ENCODE results near the gene CDC42BPG.

The CDC42BPG gene

DNA sequence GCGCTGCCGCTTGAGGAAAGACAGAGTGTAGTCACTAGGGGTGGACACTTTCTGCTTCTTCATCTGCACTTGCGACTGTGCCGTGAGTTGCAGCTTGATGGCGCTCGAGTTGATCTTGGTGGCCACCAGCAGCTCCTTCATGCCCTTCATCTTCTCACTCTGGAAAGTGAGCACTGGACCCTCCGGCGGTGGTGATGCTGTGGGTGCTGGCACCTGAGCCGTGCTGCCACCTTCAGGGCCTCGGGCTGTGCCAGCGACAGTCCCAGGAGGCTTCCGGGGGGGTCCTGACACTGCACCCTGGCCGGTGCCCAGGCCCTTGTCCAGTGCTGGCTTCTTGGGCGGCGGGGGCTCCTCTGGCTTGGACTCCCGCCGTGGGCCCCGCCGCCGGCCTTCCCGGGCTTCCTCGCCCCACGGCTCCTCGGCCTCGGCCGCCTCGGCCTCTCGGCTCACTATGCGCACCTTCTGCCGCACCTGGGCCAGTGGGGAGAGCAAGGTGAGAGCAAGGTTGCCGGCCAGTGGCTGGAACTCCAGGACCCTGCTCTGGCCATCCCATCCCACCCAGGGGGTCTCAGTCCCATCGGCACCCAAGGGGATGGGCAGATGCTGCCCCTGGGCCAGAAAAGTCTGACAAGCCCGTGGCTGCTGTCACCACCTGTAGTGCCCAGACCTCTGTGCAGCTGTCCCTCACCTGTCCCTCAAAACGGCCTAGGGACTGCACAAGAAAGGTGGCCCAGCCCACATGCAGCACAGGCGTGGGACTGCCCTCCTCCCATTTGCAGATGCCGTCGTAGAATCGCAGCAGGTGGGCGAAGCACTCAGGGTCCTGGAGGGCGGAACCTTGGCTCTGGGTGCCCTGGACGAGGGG, 39.9 kb downstream of the CDC42BPG start:
- DNase-seq (ENCODE audit: low read depth in 2 of 2): no peak

DNA sequence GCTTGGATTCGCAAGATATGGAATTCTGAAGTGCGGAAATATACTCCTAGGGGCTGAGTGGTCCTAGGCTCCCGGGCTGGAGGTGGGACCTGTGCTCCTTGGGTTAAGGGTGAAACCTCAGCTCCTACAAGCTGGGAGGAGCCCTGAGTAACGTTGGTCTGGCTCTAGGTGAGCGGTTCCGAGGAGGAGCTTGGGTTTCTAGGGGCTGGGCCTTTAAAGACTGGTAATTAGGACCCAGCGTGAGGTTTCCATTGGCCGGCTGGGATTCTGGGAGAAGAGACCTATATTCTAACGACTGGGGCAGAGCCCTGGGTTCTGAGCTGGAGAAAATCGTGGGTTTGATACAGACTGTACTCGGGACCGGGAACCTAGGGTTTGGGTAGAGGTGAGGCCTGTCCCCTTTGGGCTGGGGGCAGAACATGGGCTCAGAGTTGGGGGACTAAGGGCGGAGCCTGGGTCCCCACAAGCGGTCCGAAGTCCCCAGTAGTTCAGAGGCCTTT, 40.6 kb downstream of the CDC42BPG start:
- no peak for DNase-seq (ENCODE audit: low read depth in 2 of 2)

DNA sequence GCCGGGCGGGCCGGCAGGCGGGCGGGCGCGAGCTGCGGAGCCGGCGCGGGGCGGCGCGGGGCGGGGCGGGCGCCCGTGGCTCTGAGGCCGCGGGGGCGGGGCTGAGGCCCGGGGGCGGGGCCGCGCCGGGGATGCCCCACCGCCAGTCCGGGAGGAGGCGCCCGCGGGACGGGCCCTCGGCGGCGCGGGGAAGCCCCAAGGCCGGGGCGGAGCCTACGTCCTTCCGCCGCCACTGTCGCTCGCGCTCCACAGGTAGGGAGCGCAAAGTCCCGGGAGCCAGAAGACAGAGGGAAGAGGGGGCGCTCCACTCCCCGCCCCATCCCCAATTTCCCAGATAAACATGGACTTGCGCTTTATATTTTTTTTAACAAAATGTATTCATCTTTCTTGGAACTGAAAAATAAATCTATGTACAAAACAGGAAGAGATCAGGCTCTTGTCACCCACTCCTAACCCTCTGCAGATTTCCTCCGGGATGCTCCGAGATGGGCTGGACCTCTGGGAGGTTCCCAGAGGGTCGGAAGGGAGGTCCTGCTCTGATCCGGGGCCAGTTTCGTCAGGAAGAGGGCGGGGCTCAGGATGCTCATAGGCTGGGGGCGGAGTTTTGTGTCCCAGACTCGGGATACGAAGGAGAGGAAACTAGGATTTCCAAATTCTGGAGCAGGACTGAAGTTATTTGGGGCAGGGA, 41.2 kb downstream of the CDC42BPG start, which contains the start of gene MAP4K2:
Gene MAP4K2, minus strand, starts transcription at position 57 of the 688 bp plus-strand sequence. CDS start 65 bp downstream, outside the sequence.
- peak; percentile 81 to 83 for DNase-seq (ENCODE audit: low read depth in 2 of 2)

DNA sequence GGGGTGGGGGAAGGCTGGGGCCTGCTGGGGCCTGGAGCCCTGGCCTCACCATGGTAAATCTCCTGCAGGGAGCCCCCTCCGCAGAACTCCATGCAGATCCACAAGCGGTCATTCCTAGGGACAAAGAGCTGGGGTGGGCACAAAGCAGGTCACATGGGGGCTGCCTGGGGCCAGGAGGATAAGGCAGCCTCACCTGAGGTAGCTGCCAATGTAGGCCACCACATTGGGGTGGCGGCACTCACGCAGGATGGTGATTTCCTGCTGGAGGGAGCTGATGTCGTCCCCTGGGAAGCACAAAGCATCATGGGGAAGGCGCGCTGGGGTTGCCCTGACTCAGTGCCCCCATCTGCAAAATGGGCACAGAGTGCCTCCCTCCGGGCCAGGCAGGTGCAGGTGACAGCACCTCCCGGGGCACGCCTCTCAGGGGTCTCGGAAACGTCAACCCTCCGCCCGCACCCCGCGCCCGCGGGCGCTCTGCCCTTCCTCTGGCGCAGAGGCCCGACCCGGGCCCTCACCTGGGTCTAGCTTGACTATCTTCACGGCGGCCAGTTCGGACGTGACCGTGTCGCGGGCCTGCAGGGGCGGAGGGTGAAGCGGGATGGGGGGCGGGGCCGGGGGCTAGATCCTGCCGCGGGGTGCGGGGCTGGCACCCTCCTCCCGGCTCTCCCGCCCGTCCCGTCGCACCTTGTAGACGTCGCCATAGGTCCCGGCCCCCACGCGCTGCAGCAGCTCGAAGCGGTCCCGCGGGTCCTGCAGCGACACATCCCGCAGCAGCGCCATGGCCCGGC, 41.9 kb downstream of the CDC42BPG start:
- DNase-seq (ENCODE audit: low read depth in 2 of 2): peak in 1 of 2 donors; percentile 21

DNA sequence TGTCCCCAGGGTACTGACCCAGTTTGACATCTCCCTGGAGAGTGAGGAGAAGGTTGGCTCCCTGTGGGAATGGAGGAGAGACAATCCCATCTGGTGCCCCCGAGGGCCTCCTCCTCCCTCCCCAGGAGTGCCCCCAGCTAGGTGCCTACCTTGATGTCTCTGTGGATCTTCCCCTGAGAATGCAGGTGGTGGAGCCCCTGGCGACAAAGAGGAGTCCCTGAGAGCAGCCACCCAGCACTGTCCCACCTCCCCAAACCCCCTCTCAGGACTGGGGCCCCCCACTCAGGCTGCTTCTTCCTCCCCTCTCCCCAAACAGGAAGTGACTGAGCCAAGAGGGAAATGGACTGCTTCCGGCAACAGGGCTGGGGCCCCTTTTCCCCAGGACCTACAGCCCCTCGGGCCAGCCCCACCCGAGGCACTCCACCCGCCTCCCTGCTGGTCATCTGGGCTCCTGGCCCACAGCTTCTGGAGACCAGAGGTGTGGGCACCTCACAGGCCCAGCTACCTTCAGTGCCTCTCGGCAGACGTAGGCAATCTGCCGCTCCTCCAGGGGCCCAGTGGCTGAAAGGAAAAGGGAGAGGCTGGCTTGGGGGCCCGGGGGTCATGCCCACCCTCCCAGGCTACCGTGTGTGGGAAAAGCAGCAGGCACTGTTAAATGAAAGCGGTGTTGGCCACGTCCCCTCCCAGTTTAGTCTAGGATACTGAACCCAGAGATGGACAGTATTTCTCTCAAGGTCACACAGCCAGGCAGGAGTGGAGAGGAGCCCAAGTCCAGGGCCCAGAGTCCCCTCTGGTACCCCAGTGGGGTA, 42.7 kb downstream of the CDC42BPG start:
- DNase-seq (ENCODE audit: low read depth in 2 of 2): no peak

DNA sequence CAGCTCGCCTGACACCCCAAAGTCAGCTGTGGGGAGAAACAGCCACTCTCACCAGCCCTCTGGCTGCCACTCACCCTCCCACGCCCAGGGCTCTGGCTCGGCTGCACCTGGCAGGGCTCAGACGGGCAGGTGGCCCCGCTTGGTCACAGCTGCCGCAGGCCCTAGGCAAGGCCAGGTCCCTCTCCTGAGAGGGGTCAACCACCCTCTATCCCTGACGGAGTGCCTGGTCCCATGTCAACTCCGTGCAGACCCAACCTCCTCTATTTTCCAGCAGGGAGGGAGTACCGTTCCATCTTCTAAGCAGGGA, 43.3 kb downstream of the CDC42BPG start:
- no peak for DNase-seq (ENCODE audit: low read depth in 2 of 2)

DNA sequence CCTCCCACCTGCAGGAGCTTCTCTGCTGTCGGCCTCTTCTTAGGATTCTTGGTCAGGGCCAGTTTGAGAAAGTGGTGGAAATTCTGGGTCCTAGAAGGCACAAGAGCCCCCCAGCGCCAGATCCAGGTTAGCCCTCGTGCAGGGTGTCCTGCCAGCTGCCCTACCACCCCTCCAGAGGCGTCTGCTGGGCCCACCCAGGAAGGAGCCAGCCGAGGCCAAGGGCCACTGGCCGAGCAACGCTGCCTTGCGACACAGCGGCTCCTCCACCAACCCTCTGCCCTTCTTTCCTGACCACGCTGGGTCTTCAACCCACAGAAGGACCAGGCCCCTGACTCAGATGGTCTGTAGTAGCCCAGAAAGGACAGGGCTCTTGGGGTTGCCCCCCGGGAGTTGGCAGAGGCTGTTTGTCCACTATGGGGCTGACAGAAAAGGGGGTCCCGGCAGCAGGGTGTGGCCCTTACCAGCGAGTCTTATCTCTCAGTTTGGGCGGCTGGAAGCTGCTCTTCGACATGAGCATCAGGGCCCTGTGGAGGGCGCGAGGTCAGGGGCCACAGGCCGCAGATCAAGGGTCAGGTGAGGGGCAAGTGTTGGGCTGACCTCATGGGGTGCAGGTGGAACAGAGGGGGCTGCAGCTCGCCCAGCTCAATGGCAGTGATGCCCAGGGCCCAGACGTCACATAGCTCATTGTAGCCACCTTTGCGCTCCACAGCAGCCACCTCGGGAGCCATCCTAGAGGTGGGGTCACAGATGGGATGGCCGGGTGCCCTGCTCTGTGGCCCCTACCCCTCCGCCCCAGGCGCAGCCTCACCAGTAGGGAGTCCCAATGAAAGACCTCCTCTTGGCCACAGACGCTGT, 43.9 kb downstream of the CDC42BPG start:
- DNase-seq (ENCODE audit: low read depth in 2 of 2): no peak

DNA sequence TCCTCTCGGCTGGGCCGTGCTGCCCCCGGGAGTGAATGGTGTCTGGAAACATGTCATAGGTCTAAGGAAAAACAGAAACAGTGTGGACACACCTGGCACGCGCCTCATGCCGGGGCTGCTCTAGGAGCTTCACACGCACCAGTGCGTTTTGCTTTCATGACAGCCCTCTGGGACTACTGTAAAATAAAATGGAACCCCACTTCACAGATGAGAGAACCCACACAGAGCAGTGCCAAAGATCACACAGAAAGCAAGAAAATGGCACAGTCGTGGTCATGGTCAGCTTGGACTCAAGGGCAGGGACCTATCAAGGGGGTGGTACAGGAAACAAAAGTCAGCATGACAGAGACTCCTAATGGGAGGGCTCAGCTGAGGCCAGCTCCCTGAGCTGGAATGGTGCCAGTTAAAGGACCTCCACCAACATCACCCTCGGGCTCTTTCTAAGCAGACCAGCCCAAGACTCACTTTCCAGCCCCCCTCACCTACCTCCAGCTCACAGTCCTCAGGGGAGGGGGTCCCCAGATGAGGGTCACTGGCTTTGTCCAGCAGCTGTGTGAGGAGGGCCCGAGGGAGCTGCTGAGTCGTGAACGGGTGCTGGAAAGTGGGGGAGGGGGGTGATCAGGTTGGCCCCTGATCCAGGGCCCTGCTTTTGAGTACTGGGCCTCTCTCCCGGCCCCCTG, 44.7 kb downstream of the CDC42BPG start:
- DNase-seq (ENCODE audit: low read depth in 2 of 2): no peak

DNA sequence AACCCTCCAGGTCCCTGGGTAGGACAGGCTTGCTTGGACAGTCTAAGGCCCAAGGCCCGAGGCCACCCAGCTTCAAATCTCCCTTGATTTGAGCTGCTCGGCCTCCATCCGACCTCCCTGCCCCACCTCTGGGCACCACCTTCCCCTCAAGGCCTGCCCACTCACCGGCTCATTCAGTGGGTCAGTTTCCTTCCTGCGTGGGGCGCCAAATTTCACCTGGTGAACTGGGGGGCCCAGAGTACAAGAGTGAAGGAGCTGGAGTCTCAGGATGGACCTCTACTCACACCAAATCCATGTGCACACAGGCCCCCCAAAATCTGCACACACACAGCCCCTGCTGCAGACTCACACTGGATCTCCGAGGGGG, 45.2 kb downstream of the CDC42BPG start:
- DNase-seq (ENCODE audit: low read depth in 2 of 2): no peak

DNA sequence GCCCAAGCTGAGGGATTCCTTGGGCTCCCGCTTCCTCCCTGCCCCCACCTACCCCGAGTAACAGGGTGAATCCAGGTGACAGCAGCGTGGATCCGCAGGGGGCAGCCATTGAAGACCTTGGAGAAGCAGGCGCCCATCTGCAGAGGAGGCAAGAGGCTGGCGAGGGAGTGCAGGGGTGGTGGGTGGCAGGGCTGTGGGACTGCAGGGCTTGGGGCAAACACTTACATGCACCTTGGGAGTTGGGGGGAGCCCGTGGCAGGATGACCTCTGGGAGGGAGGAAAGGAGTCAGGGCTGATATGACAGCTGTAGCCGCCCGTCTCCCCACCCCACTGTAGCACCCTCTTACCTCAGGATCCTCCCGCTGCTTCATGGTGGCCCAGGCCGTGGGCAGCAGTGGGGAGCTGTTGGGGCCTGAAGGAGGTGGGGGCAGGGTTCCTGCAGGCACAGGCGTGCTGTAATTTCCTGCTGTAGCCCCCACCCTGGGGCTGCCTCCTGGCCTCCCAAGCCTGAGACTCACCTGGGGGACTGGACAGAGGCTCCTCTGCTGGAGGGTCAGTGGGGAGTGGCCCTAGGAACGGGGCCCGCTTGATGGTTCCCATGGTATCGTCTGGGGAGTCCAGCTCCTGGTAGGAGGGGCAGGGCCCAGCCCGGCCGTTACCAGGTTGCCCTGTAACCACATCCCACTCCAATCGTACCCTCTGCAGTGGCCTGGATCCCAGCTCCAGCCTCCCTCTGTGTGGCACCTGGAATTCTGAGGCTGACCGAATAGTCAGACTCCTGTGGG, 47.5 kb downstream of the CDC42BPG start:
- no peak for DNase-seq (ENCODE audit: low read depth in 2 of 2)

DNA sequence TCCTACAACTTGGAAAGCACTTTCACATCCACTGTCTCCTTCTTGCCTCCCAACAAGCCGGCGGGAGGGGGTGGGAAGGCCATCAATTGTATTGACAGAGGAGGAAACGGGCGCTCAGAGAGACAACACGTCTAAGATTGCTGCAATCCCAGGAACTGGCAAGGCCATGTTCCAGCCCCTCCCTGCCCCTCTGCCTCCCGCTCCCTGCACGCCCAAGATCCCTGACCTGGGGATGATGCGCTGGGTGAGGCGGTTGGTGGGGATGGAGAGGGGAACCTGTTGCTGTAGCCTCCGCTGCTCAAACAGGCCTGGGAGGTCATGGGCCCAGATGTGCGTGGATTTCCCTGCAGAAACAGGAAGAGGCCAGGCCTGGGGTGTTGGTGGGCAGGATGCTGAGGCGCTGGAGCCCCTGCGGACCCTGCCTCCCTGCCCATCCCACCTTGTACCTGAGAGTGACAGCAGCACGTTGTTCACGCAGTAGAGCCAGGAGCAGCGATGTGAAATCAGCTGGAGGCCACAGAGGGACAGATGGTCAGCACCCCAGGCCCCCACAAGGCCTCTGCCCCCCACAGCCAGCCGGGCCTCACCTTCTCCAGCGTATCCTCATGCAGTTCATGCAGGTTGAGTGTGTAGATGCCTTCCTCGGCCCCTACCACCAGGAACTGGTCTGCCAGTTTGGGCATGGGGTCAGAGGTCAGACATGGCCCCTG, 48.3 kb downstream of the CDC42BPG start:
- no peak for DNase-seq (ENCODE audit: low read depth in 2 of 2)

DNA sequence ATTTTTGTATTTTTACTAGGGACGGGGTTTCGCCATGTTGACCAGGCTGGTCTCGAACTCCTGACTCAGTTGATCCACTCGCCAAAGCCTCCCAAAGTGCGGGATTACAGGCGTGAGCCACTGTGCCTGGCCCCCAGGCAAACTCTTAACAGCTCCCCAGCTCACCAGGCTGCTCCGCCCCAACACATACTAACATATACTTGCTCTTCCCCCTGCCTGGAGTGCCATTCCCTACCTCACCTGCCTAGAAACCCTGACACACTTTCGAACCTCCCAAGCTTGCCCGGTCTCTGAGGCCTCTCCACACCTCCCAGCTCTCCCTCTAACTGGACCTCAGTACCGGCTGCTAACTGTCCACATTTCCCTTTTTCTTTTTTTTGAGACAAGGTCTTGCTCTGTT, 49.9 kb downstream of the CDC42BPG start:
- DNase-seq (ENCODE audit: low read depth in 2 of 2): no peak

DNA sequence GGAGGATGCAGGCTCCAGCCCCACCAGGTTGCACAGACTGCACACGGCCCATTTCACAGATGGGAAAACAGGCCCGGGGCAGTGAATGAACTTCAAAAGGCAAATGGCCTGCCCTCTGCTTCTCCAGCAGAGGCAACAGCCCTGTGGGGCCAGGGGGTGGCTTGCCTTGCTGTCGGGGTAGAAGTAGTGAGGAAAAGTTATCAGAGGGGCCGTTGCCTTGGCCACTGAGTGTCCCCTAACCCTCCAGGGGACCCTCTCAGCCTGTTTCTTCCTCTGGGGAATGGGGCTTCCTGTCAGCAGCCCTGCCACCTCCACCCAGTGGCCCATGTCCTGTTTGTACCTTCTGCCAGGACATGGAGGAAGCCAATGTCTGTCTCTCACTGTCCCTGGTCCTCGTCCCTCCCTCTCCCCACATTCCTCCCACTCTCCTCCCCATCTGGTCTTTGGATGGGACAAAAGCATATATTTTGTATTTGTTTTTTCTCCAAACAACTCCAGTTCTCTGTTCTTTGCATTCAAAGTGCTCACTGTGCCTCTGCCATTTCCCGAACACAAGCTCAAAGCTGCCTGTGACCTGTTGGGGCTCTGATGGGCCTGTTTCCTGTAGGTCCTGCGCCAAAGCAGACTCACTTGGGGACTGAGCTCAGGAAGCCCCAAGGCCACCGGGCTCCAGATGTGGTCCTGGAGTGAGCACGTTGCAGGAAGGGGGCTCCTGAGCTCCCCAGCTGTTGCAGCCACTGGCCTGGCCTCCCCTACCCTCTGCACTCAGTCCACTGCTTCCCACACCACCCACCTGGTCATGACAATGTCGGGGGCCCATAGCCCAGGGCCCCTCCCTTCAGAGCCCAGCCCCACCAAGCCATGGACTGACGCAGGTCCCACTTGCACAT, 50.9 kb downstream of the CDC42BPG start:
- DNase-seq (ENCODE audit: low read depth in 2 of 2): no peak

DNA sequence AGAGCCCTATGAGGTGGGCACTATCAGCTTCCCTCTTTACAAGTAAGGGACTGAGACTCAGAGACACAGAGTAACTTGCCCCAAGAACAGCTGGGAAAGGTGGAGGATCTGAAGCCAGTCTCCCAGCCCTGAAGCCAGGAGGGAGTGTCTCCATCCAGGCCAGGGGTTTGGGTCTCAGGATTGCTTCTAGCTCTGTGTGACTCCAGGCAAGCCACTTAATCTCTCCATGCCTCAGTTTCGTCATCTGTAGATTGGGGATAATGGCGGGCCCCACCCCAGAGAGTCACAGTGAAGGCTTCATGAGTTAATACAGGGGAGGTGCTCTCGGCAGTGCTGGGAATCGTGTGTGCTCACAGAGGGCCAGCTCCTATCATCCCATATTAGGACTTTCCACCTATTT, 52.0 kb downstream of the CDC42BPG start:
- DNase-seq (ENCODE audit: low read depth in 2 of 2): no peak

DNA sequence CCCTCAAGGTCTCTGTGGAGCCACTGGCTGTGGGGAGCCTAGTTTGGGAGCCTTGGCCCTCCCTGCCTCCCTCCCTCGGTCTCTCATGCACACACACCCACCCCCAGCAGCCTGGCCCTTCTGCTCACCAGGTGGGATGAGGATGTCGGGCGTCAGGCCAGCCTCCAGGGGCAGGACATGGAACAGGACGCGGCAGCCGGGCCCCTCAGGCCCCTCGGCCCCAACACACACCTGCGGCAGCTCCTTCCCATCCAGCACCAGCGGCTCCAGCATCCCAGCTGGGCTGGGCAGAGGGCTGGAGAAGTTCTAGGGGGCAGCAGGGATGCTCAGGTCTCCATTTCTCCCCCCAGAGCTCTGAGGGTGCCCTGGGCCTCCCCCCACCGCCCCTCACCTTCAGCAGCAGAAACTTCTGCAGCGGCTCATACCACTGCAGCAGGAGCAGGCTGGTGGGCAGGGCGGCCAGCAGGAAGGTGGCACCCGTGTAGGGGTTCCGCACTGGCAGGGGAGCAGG, 52.6 kb downstream of the CDC42BPG start:
- no peak for DNase-seq (ENCODE audit: low read depth in 2 of 2)

DNA sequence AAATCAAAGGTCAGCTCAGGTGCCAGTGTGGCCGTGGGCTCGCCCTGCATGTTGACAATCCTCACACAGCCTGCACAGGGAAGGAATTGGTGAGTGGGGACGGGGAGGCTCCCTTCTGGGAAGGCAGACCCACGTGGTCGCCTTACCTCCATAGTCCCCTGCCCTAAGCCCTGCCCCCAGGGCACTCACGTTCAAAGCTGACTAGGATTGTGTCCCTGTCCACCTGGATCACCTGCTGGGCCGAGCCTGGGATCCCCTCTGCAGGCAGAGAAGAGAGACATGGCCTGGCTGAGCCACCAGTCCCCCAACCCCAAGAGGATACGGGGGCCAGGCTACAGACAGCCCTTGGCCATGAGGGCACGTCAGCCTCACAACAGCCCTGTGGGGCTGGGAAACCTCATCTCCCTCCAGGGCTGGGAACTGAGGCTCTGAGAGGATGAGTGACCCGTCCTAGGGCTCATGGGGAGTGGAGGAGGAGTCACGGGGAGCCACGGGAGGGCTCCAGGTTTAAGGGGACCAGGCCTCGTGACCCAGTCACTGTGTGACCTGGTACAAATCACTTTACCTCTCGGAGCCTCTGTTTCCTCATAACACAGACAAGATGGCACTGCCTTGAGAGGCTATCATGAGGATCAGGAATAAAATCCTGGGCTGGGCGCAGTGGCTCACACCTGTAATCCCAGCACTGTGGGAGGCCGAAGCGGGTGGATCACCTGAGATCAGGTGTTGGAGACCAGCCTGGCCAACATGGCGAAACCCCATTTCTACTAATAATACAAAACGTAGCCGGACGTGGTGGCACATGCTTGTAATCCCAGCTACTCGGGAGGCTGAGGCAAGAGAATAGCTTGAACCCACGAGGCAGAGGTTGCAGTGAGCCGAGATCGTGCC, 54.0 kb downstream of the CDC42BPG start:
- DNase-seq (ENCODE audit: low read depth in 2 of 2): no peak
